Activated naive CD4-positive, alpha-beta T cell treated with anti-CD3 and anti-CD28 coated beads, Interleukin-2, amount 50 U/mL, for 72 hours (primary cell): ENCODE data around the gene SNX30. TPM values are rescaled to one million over a fixed set of nuclear protein-coding genes. Genes with fewer than 3 reads are reported as not detected.
"Not testable (repeated sequence)": the region's sequence is repeated elsewhere in the genome, so short reads cannot be mapped to it uniquely, and the experiment has no call there.

Experiments
- ATAC-seq, 2 donors: fragments of 150-1000 bp; cut with Tn5 transposase; 2 replicates each; pipeline ENCODE4 v1.10.0; 2021; ENCODE audit warnings: mild to moderate bottlenecking in 2 of 2, moderate library complexity in 2 of 2
- DNase-seq, 2 donors: peaks; one replicate each; pipeline ENCODE4 v3.0.0; 2021 to 2022; ENCODE audit warnings: low spot score in 2 of 2
- H3K27ac Mint-ChIP-seq, 2 donors: one replicate each; pipeline ENCODE4 v1.8.0; 2022; ENCODE audit warnings: mild to moderate bottlenecking in 2 of 2, mixed read lengths in 2 of 2
- H3K36me3 Mint-ChIP-seq, 2 donors: one replicate each; pipeline ENCODE4 v1.8.0; 2022; ENCODE audit warnings: mixed read lengths in 2 of 2
- H3K9me3 Mint-ChIP-seq, 2 donors: one replicate each; pipeline ENCODE4 v1.8.0; 2022; ENCODE audit warnings: mixed read lengths in 2 of 2
- total RNA-seq, 2 donors: library from RNA; stranded (reverse); gene quantifications; one replicate each; pipeline ENCODE4 v1.2.3, GENCODE V29; 2022

Gene SNX30
- total RNA-seq = 1 to 10 TPM; 5.6 to 7.9 TPM

- H3K9me3 Mint-ChIP-seq = no peaks in the 10 kb centered on the region
- ATAC-seq (peak; percentile 61), DNase-seq (peak; percentile 70 to 88)
- peak within 1 kb of the TSS; percentile 83 for H3K27ac Mint-ChIP-seq
- H3K36me3 Mint-ChIP-seq = no peaks in the 10 kb centered on the region
Measured at GRCh38 chr9:112750016-112750763, at the start of gene SNX30. Gene SNX30, plus strand, starts transcription at chr9:112750760. Its CDS starts 242 bp downstream, at chr9:112751002.

- ATAC-seq (no peak), DNase-seq (no peak)
- Mint-ChIP-seq H3K36me3 (peaks cover 0 to 10% of the 10 kb centered on the region in 2 donors), H3K27ac (no peak overlapping the region), H3K9me3 (no peaks in the 10 kb centered on the region)
Measured at GRCh38 chr9:112703304-112703703, 47.3 kb upstream of the SNX30 start.

GRCh38 chr9:112705768-112706427, 44.7 kb upstream of the SNX30 start:
- ATAC-seq (no peak), DNase-seq (no peak)
- peaks cover 0 to 10% of the 10 kb centered on the region in 2 donors for H3K36me3 Mint-ChIP-seq
- no peak overlapping the region for H3K27ac Mint-ChIP-seq
- H3K9me3 Mint-ChIP-seq = no peaks in the 10 kb centered on the region

DNA sequence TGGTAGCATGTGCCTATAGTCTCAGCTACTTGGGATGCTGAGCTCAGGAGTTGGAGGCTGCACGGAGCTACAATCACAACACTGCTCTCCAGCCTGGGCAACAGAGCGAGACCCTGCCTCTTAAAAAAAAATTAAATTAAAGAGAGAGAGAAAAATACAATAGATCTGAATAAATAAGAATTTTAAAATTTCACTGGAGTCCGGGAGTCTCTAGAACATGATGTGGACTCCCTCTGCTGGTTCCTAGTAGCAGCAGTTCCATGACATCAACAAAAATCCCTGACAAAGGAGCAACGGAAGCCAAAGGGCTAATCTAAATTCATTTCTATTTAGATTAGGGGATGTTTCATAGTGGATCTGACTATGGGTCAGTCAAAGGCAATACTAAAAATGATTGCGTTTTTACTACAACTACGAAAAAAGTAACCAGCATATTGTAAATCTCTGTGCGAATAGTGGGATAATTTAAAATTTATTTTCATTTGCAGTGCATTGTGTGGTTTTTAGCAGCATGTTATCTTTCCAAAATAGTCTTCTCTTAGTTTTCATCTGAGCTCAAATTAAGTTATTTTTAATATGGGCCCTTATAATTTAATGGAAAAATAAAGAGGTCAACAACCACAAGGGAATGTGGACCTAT, 39.4 kb upstream of the SNX30 start:
- ATAC-seq = no peak
- Mint-ChIP-seq H3K27ac (no peak overlapping the region), H3K36me3 (peaks cover 6 to 13% of the 10 kb centered on the region in 2 donors), H3K9me3 (no peaks in the 10 kb centered on the region)
- DNase-seq = no peak

DNA sequence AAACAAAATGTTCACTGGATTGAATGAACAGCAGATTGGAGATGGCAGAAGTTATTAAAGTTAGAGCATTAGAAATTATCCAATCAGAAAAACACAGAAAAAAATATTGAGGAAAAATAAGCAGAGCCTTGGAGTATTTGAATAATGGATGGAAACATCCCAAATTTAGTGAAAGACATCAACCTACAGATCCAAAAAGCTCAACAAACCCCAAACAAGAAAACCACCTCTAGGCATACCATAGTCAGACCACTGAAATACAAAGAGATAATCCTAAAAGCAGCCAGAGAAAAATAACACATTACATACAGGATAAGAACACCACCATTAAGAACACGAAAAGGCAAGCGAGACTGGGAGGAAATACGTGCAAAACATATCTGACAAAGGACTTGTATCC, 37.9 kb upstream of the SNX30 start:
- peaks cover 13 to 14% of the 10 kb centered on the region in 2 donors for H3K36me3 Mint-ChIP-seq
- no peak for DNase-seq
- no peak for ATAC-seq
- no peaks in the 10 kb centered on the region for H3K9me3 Mint-ChIP-seq
- H3K27ac Mint-ChIP-seq = no peak overlapping the region

DNA sequence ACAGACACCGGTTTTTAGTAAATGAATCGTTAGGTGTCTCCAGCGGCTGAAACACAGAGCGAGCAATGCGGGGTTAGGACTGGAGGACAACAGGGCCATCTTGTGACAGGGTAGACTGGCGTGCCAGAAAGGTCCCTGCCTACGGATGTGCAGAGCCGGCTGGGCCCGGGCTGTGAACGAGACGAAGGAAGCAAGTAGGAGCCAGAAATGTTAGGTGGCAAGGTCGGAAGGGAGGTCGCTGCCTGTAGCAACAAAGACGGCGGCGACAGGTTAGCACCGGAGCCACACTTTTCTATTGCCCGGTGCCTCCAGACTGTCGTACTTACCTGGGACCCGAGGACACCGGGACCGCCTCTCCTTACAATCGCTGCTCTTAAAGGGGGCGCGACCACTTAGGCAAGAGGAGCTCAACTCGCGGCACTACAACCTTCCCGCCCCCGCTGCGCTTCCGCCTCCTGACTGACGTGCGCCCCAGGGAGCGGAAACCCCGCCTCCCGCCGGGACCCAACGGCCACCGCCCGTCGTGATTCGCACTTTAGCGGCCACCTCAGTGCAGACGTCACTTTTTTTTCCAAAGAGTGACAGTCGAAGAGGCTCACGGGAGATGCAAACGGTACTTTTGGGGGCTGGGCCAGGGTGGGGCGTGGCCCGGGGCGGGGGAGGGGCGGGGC, 32.8 kb upstream of the SNX30 start, which contains the start of gene INIP:
Gene INIP (minus strand): TSS at position 457 of the 671 bp plus-strand sequence. CDS start 1,632 bp downstream, outside the sequence.
- Mint-ChIP-seq H3K36me3 (peaks cover 4 to 12% of the 10 kb centered on the region in 2 donors), H3K27ac (peak within 1 kb of the TSS; percentile 95 to 97), H3K9me3 (no peaks in the 10 kb centered on the region)
- peak; percentile 92 to 93 for ATAC-seq
- DNase-seq = peak; percentile 94 to 98

DNA sequence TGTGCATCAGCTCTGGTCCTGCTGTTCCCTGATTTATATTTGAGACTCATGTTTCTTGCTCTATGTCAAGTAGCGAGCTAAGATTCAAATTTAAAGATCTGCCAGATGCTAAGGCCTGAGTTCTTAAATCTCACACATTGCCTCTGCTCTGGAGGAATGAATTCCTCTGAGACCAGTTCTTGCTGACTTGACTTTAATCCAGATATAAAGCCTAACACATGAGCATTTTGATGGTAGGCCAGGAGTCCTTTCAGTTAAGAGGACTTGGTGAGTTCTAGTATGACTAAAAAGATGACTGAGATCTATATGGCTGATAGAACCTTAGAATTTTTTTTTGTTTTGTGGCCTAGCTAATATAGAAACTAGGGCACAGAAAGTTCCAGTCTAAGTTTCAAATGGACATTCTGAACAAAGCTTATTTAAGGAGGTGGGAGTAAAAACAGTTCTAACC, 31.3 kb upstream of the SNX30 start:
- peaks cover 0 to 9% of the 10 kb centered on the region in 2 donors for H3K36me3 Mint-ChIP-seq
- no peak for DNase-seq
- H3K9me3 Mint-ChIP-seq = no peaks in the 10 kb centered on the region
- H3K27ac Mint-ChIP-seq = peak overlapping the region; percentile 19 to 29
- ATAC-seq = no peak

GRCh38 chr9:112719696-112720095, 30.9 kb upstream of the SNX30 start:
- ATAC-seq (no peak), DNase-seq (no peak)
- H3K36me3 Mint-ChIP-seq = peaks cover 0 to 9% of the 10 kb centered on the region in 2 donors
- no peaks in the 10 kb centered on the region for H3K9me3 Mint-ChIP-seq
- H3K27ac Mint-ChIP-seq = peak overlapping the region in 1 of 2 donors; percentile 19

DNA sequence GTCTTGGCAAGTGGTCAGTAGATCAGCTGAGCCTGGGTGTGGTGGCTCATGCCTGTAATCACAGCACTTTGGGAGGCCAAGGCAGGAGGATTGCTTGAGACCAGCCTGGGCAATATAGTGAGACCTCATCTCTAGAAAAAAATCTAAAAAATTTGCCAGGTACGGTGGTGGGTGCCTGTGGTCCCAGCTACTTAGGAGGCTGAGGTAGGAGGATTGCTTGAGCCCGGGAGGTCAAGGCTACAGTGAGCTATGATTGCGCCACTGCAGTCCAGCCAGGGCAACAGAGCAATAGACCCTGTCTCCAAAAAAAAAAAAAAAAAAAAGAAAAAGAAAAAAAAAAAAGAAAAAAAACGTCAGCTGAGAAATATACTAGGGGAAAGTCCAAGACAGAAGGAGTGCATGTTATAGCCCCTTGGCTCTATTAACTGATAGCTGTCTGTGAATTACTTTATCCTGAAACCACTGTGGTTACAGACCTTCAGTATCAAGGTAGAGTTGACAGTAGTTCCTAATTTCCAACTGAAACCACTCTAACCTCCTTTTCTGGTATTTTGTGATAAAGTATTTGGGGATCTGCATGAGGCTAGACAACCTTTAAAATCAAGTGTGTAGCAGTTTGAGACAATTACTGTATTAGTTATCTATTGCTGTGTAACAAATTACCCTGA, 30.3 kb upstream of the SNX30 start:
- no peak for DNase-seq
- Mint-ChIP-seq H3K36me3 (peaks cover 0 to 9% of the 10 kb centered on the region in 2 donors), H3K9me3 (no peaks in the 10 kb centered on the region), H3K27ac (peak overlapping the region in 1 of 2 donors; percentile 19)
- no peak for ATAC-seq

DNA sequence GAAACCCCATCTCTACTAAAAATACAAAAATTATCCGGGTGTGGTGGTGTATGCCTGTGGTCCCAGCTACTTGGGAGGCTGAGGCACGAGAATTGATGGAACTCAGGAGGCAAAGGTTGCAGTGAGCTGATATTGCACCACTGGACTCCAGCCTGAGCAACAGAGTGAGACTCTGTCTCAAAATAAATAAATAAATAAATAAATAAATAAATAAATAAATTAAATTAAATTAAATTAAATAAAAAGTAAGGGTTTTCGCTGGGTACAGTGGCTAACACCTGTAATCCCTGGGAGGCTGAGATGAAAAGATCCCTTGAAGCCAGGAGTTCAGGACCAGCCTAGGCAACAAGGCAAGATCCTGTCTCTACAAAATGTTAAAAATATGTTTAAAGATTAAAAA, 27.8 kb upstream of the SNX30 start:
- DNase-seq, H3K36me3 Mint-ChIP-seq, ATAC-seq, H3K27ac Mint-ChIP-seq, H3K9me3 Mint-ChIP-seq: not testable (repeated sequence)

DNA sequence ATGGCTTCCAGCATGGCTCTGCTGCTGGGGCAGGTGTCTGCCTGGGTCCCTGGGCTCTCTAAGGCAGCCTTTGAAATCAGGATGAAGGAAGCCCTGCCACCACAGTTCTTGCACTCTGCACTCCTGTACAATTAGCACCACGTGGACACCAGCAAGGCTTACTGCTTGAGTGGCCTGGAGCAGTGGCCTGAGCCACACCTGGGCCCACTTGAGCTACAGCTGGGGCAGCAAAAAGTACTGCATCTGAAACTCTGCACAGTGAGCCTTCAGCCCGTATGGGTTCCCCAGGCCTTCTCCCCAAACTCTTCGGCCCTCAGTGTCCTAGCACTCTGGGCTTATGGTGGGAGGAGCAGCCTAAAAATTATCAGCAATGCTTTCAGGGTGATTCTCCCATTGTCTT, 24.6 kb upstream of the SNX30 start:
- Mint-ChIP-seq H3K9me3 (no peaks in the 10 kb centered on the region), H3K27ac (no peak overlapping the region), H3K36me3 (no peaks in the 10 kb centered on the region)
- DNase-seq (no peak), ATAC-seq (no peak)

DNA sequence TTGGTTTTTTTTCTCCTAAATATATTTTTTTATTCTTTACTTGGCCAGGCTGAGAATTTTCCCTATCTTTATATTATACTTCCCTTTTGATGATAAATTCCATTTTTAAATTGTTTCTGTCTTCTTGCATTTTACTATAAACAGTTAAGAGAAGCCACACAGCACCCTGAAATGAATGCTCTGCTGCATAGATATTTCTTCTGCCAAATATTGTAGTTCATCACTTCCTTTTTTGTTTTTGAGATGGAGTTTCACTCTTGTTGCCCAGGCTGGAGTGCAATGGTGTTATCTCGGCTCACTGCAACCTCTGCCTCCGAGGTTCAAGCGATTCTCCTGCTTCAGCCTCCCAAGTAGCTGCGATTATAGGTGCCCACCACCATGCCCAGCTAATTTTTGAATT, 24.1 kb upstream of the SNX30 start:
- DNase-seq (no peak), ATAC-seq (no peak)
- no peaks in the 10 kb centered on the region for H3K36me3 Mint-ChIP-seq
- H3K27ac Mint-ChIP-seq = no peak overlapping the region
- no peaks in the 10 kb centered on the region for H3K9me3 Mint-ChIP-seq

DNA sequence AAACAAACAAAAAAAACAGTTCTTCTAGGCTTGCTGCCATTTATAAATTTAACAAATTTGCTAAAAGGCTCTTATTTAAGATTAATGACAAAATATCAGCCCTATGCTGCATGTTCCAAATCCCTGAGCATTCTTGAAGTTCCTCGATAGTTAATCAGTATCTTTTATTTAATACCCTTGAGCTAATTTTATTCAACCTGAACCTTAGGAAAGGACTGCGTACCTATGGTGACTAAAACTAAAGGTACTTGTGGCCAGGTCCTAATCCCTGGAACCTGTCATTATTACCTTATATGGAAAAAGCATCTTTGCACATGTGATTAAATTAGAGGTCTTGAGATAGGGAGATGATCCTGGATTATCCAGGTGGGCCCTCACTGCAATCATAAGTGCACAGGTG, 22.2 kb upstream of the SNX30 start:
- no peak for DNase-seq
- no peak for ATAC-seq
- no peaks in the 10 kb centered on the region for H3K36me3 Mint-ChIP-seq
- H3K9me3 Mint-ChIP-seq = no peaks in the 10 kb centered on the region
- peak overlapping the region in 1 of 2 donors; percentile 41 for H3K27ac Mint-ChIP-seq

GRCh38 chr9:112731971-112732370, 18.6 kb upstream of the SNX30 start:
- no peak for DNase-seq

GRCh38 chr9:112734892-112735291, 15.7 kb upstream of the SNX30 start:
- Mint-ChIP-seq H3K9me3 (no peaks in the 10 kb centered on the region), H3K27ac (no peak overlapping the region)

More at GRCh38 chr9:112731971-112732370, 18.6 kb upstream of the SNX30 start:
- Mint-ChIP-seq H3K27ac (no peak overlapping the region), H3K9me3 (no peaks in the 10 kb centered on the region), H3K36me3 (no peaks in the 10 kb centered on the region)
- ATAC-seq = no peak

GRCh38 chr9:112743216-112743836, 7.2 kb upstream of the SNX30 start:
- ATAC-seq (no peak), DNase-seq (no peak)
- no peaks in the 10 kb centered on the region for H3K9me3 Mint-ChIP-seq
- H3K27ac Mint-ChIP-seq = no peak overlapping the region
- no peaks in the 10 kb centered on the region for H3K36me3 Mint-ChIP-seq

More at GRCh38 chr9:112734892-112735291, 15.7 kb upstream of the SNX30 start:
- DNase-seq = no peak
- H3K36me3 Mint-ChIP-seq = no peaks in the 10 kb centered on the region
- no peak for ATAC-seq
